HPDE6-E6E7 (cell line): ENCODE measurements around the gene YARS1.

Experiments used
- DNase-seq: peaks from one replicate; pipeline ENCODE4 v3.0.0; 2011; ENCODE audit warnings: missing footprints; ENCODE audit errors: extremely low spot score

Gene YARS1

GRCh38 chr1:32817159-32817814, at the start of gene YARS1, which contains the start of gene S100PBP:
Gene YARS1 (minus strand): TSS chr1:32817358. CDS start chr1:32817244, 114 bp downstream.
Gene S100PBP (plus strand): TSS chr1:32817653. CDS start chr1:32826100, 8,447 bp downstream.
- peak; percentile 96 for DNase-seq

- no peak for DNase-seq
Observed at GRCh38 chr1:32865639-32866405, 48.7 kb upstream of the YARS1 start.

- DNase-seq, result no peak
Observed at GRCh38 chr1:32864375-32865019, 47.3 kb upstream of the YARS1 start.

- no peak for DNase-seq
Observed at GRCh38 chr1:32863881-32864245, 46.7 kb upstream of the YARS1 start.

GRCh38 chr1:32863218-32863880, 46.2 kb upstream of the YARS1 start:
- DNase-seq, result no peak

- DNase-seq, result no peak
Observed at GRCh38 chr1:32861904-32862695, 44.9 kb upstream of the YARS1 start.

GRCh38 chr1:32860566-32860965, 43.4 kb upstream of the YARS1 start:
- DNase-seq, result no peak

GRCh38 chr1:32859915-32860314, 42.8 kb upstream of the YARS1 start:
- DNase-seq, result no peak

GRCh38 chr1:32858791-32859190, 41.6 kb upstream of the YARS1 start:
- no peak for DNase-seq

- no peak for DNase-seq
Observed at GRCh38 chr1:32858136-32858535, 41.0 kb upstream of the YARS1 start.

GRCh38 chr1:32855861-32856617, 38.9 kb upstream of the YARS1 start:
- no peak for DNase-seq

GRCh38 chr1:32848354-32849063, 31.4 kb upstream of the YARS1 start:
- DNase-seq, result no peak

- no peak for DNase-seq
Observed at GRCh38 chr1:32831878-32832277, 14.7 kb upstream of the YARS1 start.

GRCh38 chr1:32830092-32830852, 13.1 kb upstream of the YARS1 start:
- DNase-seq, result no peak

GRCh38 chr1:32828341-32828740, 11.2 kb upstream of the YARS1 start:
- DNase-seq, result no peak

- no peak for DNase-seq
Observed at GRCh38 chr1:32825181-32825580, 8.0 kb upstream of the YARS1 start.

GRCh38 chr1:32818804-32819541, 1.8 kb upstream of the YARS1 start:
- DNase-seq, result no peak
